ENCODE results near the gene TPCN2. TPM values are rescaled to one million over a fixed set of nuclear protein-coding genes. Genes with fewer than 3 reads are reported as not detected.
"Not testable (repeated sequence)": the region's sequence is repeated elsewhere in the genome, so short reads cannot be mapped to it uniquely, and the experiment has no call there.

TPCN2 gene
- total and polyA plus RNA-seq, 4 donors = 8.7 to 25.9 (median 15.3) TPM

GRCh38 chr11:69073469-69073868, 24.7 kb downstream of the TPCN2 start:
- Histone ChIP-seq H3K4me3 (ENCODE audit: low read depth, low read length) (no peak overlapping the region), H3K27me3 (ENCODE audit: control insufficient read depth, insufficient read depth, low read length) (no peaks in the 10 kb centered on the region), H3K9me3 (ENCODE audit: control insufficient read depth, insufficient read depth, low read length) (no peaks in the 10 kb centered on the region), H3K27ac (ENCODE audit: low read depth, low read length) (no peak overlapping the region), H3K36me3 (ENCODE audit: control insufficient read depth, insufficient read depth, low read length) (peaks cover 67% of the 10 kb centered on the region), H3K4me1 (ENCODE audit: control insufficient read depth, insufficient read depth, low read length) (peaks cover 11% of the 10 kb centered on the region)
- DNase-seq (ENCODE audit: low read depth in 4 of 6, low spot score in 6 of 6) = no peak
- WGBS (ENCODE audit: insufficient coverage) = 88% methylated on average over 8 of the region's 8 CpGs

GRCh38 chr11:69074375-69075140, 25.8 kb downstream of the TPCN2 start:
- H3K27ac ChIP-seq (ENCODE audit: low read depth, low read length) = peak overlapping the region; percentile 33
- no peaks in the 10 kb centered on the region for H3K9me3 ChIP-seq (ENCODE audit: control insufficient read depth, insufficient read depth, low read length)
- H3K4me3 ChIP-seq (ENCODE audit: low read depth, low read length) = no peak overlapping the region
- no peaks in the 10 kb centered on the region for H3K27me3 ChIP-seq (ENCODE audit: control insufficient read depth, insufficient read depth, low read length)
- peaks cover 78% of the 10 kb centered on the region for H3K36me3 ChIP-seq (ENCODE audit: control insufficient read depth, insufficient read depth, low read length)
- no peak for DNase-seq (ENCODE audit: low read depth in 4 of 6, low spot score in 6 of 6)
- H3K4me1 ChIP-seq (ENCODE audit: control insufficient read depth, insufficient read depth, low read length) = peaks cover 11% of the 10 kb centered on the region
- WGBS (ENCODE audit: insufficient coverage) = 85% methylated on average over 16 of the region's 20 CpGs

GRCh38 chr11:69075421-69076128, 26.8 kb downstream of the TPCN2 start:
- DNase-seq (ENCODE audit: low read depth in 4 of 6, low spot score in 6 of 6) = peak in 1 of 6 donors; percentile 65
- 61% methylated on average over 15 of the region's 18 CpGs for WGBS (ENCODE audit: insufficient coverage)
- no peaks in the 10 kb centered on the region for H3K9me3 ChIP-seq (ENCODE audit: control insufficient read depth, insufficient read depth, low read length)
- H3K36me3 ChIP-seq (ENCODE audit: control insufficient read depth, insufficient read depth, low read length) = peaks cover 83% of the 10 kb centered on the region
- no peak overlapping the region for H3K4me3 ChIP-seq (ENCODE audit: low read depth, low read length)
- H3K27ac ChIP-seq (ENCODE audit: low read depth, low read length) = peak overlapping the region; percentile 33
- peaks cover 11% of the 10 kb centered on the region for H3K4me1 ChIP-seq (ENCODE audit: control insufficient read depth, insufficient read depth, low read length)
- H3K27me3 ChIP-seq (ENCODE audit: control insufficient read depth, insufficient read depth, low read length) = no peaks in the 10 kb centered on the region

- H3K36me3 ChIP-seq (ENCODE audit: control insufficient read depth, insufficient read depth, low read length) = peaks cover 83% of the 10 kb centered on the region
Observed at GRCh38 chr11:69076129-69076791, 27.5 kb downstream of the TPCN2 start.

DNA sequence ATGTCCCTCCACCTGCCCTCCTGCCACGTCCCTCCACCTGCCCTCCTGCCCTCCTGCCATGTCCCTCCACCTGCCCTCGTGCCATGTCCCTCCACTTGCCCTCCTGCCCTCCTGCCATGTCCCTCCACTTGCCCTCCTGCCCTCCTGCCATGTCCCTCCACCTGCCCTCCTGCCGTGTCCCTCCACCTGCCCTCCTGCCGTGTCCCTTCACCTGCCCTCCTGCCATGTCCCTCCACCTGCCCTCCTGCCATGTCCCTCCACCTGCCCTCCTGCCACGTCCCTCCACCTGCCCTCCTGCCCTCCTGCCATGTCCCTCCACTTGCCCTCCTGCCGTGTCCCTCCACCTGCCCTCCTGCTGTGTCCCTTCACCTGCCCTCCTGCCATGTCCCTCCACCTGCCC, 28.2 kb downstream of the TPCN2 start:
- H3K9me3 ChIP-seq (ENCODE audit: control insufficient read depth, insufficient read depth, low read length); DNase-seq (ENCODE audit: low read depth in 4 of 6, low spot score in 6 of 6); H3K27ac ChIP-seq (ENCODE audit: low read depth, low read length); H3K4me3 ChIP-seq (ENCODE audit: low read depth, low read length); H3K27me3 ChIP-seq (ENCODE audit: control insufficient read depth, insufficient read depth, low read length): not testable (repeated sequence)
- Histone ChIP-seq H3K4me1 (ENCODE audit: control insufficient read depth, insufficient read depth, low read length) (peaks cover 11% of the 10 kb centered on the region), H3K36me3 (ENCODE audit: control insufficient read depth, insufficient read depth, low read length) (peaks cover 83% of the 10 kb centered on the region)
- 83% methylated on average over 4 of the region's 6 CpGs for WGBS (ENCODE audit: insufficient coverage)

More at GRCh38 chr11:69076129-69076791, 27.5 kb downstream of the TPCN2 start:
- H3K9me3 ChIP-seq (ENCODE audit: control insufficient read depth, insufficient read depth, low read length) = no peaks in the 10 kb centered on the region
- peaks cover 11% of the 10 kb centered on the region for H3K4me1 ChIP-seq (ENCODE audit: control insufficient read depth, insufficient read depth, low read length)
- no peaks in the 10 kb centered on the region for H3K27me3 ChIP-seq (ENCODE audit: control insufficient read depth, insufficient read depth, low read length)
- no peak overlapping the region for H3K27ac ChIP-seq (ENCODE audit: low read depth, low read length)
- H3K4me3 ChIP-seq (ENCODE audit: low read depth, low read length) = no peak overlapping the region
- WGBS (ENCODE audit: insufficient coverage) = 86% methylated on average over 14 of the region's 20 CpGs
- no peak for DNase-seq (ENCODE audit: low read depth in 4 of 6, low spot score in 6 of 6)

DNA sequence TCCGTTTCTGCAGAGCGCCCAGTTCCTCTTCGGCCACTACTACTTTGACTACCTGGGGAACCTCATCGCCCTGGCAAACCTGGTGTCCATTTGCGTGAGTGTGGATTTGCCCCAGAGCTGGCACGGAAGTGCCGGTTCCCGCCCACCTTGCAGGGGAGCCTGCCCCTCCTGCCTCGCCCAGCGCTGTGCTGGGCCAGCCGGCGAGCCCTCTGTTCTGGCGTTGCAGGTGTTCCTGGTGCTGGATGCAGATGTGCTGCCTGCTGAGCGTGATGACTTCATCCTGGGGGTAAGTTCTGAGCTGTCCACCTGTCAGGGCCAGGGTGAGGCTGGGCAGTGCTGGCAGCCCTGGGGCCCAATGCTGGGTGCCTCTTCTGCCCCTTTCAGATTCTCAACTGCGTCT, 29.8 kb downstream of the TPCN2 start:
- H3K36me3 ChIP-seq (ENCODE audit: control insufficient read depth, insufficient read depth, low read length) = peaks cover 79% of the 10 kb centered on the region
- H3K27me3 ChIP-seq (ENCODE audit: control insufficient read depth, insufficient read depth, low read length) = no peaks in the 10 kb centered on the region
- DNase-seq (ENCODE audit: low read depth in 4 of 6, low spot score in 6 of 6) = no peak
- H3K27ac ChIP-seq (ENCODE audit: low read depth, low read length) = no peak overlapping the region
- H3K4me1 ChIP-seq (ENCODE audit: control insufficient read depth, insufficient read depth, low read length) = peaks cover 11% of the 10 kb centered on the region
- WGBS (ENCODE audit: insufficient coverage) = 97% methylated on average over 15 of the region's 15 CpGs
- no peaks in the 10 kb centered on the region for H3K9me3 ChIP-seq (ENCODE audit: control insufficient read depth, insufficient read depth, low read length)
- no peak overlapping the region for H3K4me3 ChIP-seq (ENCODE audit: low read depth, low read length)

- DNase-seq (ENCODE audit: low read depth in 4 of 6, low spot score in 6 of 6) = no peak
- no peaks in the 10 kb centered on the region for H3K9me3 ChIP-seq (ENCODE audit: control insufficient read depth, insufficient read depth, low read length)
- peaks cover 11% of the 10 kb centered on the region for H3K4me1 ChIP-seq (ENCODE audit: control insufficient read depth, insufficient read depth, low read length)
- 91% methylated on average over 17 of the region's 20 CpGs for WGBS (ENCODE audit: insufficient coverage)
- H3K36me3 ChIP-seq (ENCODE audit: control insufficient read depth, insufficient read depth, low read length) = peaks cover 82% of the 10 kb centered on the region
- H3K4me3 ChIP-seq (ENCODE audit: low read depth, low read length) = no peak overlapping the region
- H3K27ac ChIP-seq (ENCODE audit: low read depth, low read length) = no peak overlapping the region
- no peaks in the 10 kb centered on the region for H3K27me3 ChIP-seq (ENCODE audit: control insufficient read depth, insufficient read depth, low read length)
Observed at GRCh38 chr11:69078930-69079605, 30.3 kb downstream of the TPCN2 start.

GRCh38 chr11:69079661-69080256, 31.0 kb downstream of the TPCN2 start:
- Histone ChIP-seq H3K27ac (ENCODE audit: low read depth, low read length) (no peak overlapping the region), H3K36me3 (ENCODE audit: control insufficient read depth, insufficient read depth, low read length) (peaks cover 88% of the 10 kb centered on the region)
- DNase-seq (ENCODE audit: low read depth in 4 of 6, low spot score in 6 of 6) = no peak

More at GRCh38 chr11:69079661-69080256, 31.0 kb downstream of the TPCN2 start:
- peaks cover 7% of the 10 kb centered on the region for H3K4me1 ChIP-seq (ENCODE audit: control insufficient read depth, insufficient read depth, low read length)
- H3K4me3 ChIP-seq (ENCODE audit: low read depth, low read length) = no peak overlapping the region
- no peaks in the 10 kb centered on the region for H3K9me3 ChIP-seq (ENCODE audit: control insufficient read depth, insufficient read depth, low read length)
- 91% methylated on average over 13 of the region's 17 CpGs for WGBS (ENCODE audit: insufficient coverage)
- H3K27me3 ChIP-seq (ENCODE audit: control insufficient read depth, insufficient read depth, low read length) = no peaks in the 10 kb centered on the region

Data from spinal cord (tissue), 10 donors.